ENCODE results near the gene AK1. TPM values are rescaled to one million over a fixed set of nuclear protein-coding genes. Genes with fewer than 3 reads are reported as not detected.

AK1 gene
- total RNA-seq, 2 experiments from 2014 or later = 46.7 to 52.6 TPM

GRCh38 chr9:127916720-127917581 lies 39.5 kb upstream of the AK1 start, which contains the start of gene ST6GALNAC4:
Gene ST6GALNAC4 (minus strand): TSS chr9:127917041. CDS start chr9:127916419, 622 bp downstream.
- Mint-ChIP-seq H3K4me1 (ENCODE audit: low read depth) (peaks cover 51% of the 10 kb centered on the region), H3K27ac (peak within 1 kb of the TSS; percentile 89), H3K27me3 (no peaks in the 10 kb centered on the region), H3K36me3 (ENCODE audit: low read depth) (peaks cover 20% of the 10 kb centered on the region), H3K9me3 (no peaks in the 10 kb centered on the region), H3K4me3 (peak within 1 kb of the TSS; percentile 88)
- ATAC-seq (ENCODE audit: poor library complexity) (peak; percentile 94), DNase-seq (peak; percentile 89 to 99 (median 96))
- ChIA-PET POLR2A (interaction anchor here (0.6 to 3.6 kb wide), 19 partner anchors 12 to 693 kb away, joined by 3 to 77 read pairs (median 4); partner anchors contain the start of genes CDK9, DPM2, PTRH1 and SLC25A25), CTCF (interaction anchor here (1.2 to 2.6 kb wide), 4 partner anchors 10 to 182 kb away, joined by 5 to 10 read pairs (median 5); partner anchors contain the start of genes CDK9 and TOR2A)
- Histone ChIP-seq H3K27me3 (ENCODE audit: control insufficient read depth in 1 of 2, insufficient read depth in 2 of 2, low read length in 2 of 2) (no peaks in the 10 kb centered on the region), H3K4me3 (ENCODE audit: low read length) (peak within 1 kb of the TSS; percentile 91), H3K36me3 (ENCODE audit: insufficient read depth, low read length) (peaks cover 15% of the 10 kb centered on the region), H3K4me1 (ENCODE audit: insufficient read depth, low read length) (peaks cover 65% of the 10 kb centered on the region), H3K27ac (ENCODE audit: low read depth in 1 of 2, low read length in 2 of 2) (peak within 1 kb of the TSS in 1 of 2 donors; percentile 56), H3K9me3 (ENCODE audit: control insufficient read depth in 1 of 2, insufficient read depth in 1 of 2, low read length in 2 of 2) (no peaks in the 10 kb centered on the region)
- intact Hi-C loops (cut with DNase I, micrococcal nuclease) = loop anchor here (1.0 to 5.0 kb wide), 6 partner anchors 12 to 465 kb away; partner anchors contain the start of genes LRSAM1 (in 1 of the 2), RPL12 (in 1 of the 2), ST6GALNAC6 (in 1 of the 2) and STXBP1 (in 1 of the 2)
- TF ChIP-seq CTCF (IDR thresholded peaks at IDR 0.05) = no peak

GRCh38 chr9:127915801-127916719 lies 38.6 kb upstream of the AK1 start:
- H3K4me3 ChIP-seq (ENCODE audit: low read length) = peak overlapping the region; percentile 91
- DNase-seq = peak in 5 of 14 experiments; percentile 33 to 76 (median 55)
- peaks cover 27% of the 10 kb centered on the region for H3K36me3 Mint-ChIP-seq (ENCODE audit: low read depth)
- H3K36me3 ChIP-seq (ENCODE audit: insufficient read depth, low read length) = peaks cover 18% of the 10 kb centered on the region
- ChIA-PET POLR2A (interaction anchor here (0.8 to 3.6 kb wide), 16 partner anchors 11 to 466 kb away, joined by 3 to 77 read pairs (median 4); partner anchors contain the start of genes CDK9, DPM2, PTRH1 and SLC25A25), CTCF (interaction anchor here (1.2 to 2.6 kb wide), 4 partner anchors 9 to 181 kb away, joined by 5 to 10 read pairs (median 5); partner anchors contain the start of genes CDK9 and TOR2A)
- peaks cover 58% of the 10 kb centered on the region for H3K4me1 ChIP-seq (ENCODE audit: insufficient read depth, low read length)
- H3K27me3 Mint-ChIP-seq = no peaks in the 10 kb centered on the region
- no peaks in the 10 kb centered on the region for H3K9me3 ChIP-seq (ENCODE audit: control insufficient read depth in 1 of 2, insufficient read depth in 1 of 2, low read length in 2 of 2)
- peak overlapping the region in 1 of 2 donors; percentile 56 for H3K27ac ChIP-seq (ENCODE audit: low read depth in 1 of 2, low read length in 2 of 2)
- H3K4me1 Mint-ChIP-seq (ENCODE audit: low read depth) = peaks cover 46% of the 10 kb centered on the region
- intact Hi-C loops (cut with DNase I, micrococcal nuclease) = loop anchor here (2.0 to 5.0 kb wide), 4 partner anchors 34 to 464 kb away; partner anchors contain the start of genes LRSAM1 (in 1 of the 2), RPL12 (in 1 of the 2), STXBP1 (in 1 of the 2) and TOR2A (in 1 of the 2)
- peak overlapping the region; percentile 88 for H3K4me3 Mint-ChIP-seq
- H3K27me3 ChIP-seq (ENCODE audit: control insufficient read depth in 1 of 2, insufficient read depth in 2 of 2, low read length in 2 of 2) = no peaks in the 10 kb centered on the region
- no peak for TF ChIP-seq CTCF (IDR thresholded peaks at IDR 0.05)
- H3K27ac Mint-ChIP-seq = peak overlapping the region; percentile 89
- H3K9me3 Mint-ChIP-seq = no peaks in the 10 kb centered on the region
- peak; percentile 20 for ATAC-seq (ENCODE audit: poor library complexity)

Data from CD4-positive, alpha-beta T cell (primary cell).